Colonic mucosa (tissue), 4 donors: ENCODE data around the gene TRIM63. TPM values are rescaled to one million over a fixed set of nuclear protein-coding genes. Genes with fewer than 3 reads are reported as not detected.

Source experiments
- DNase-seq: peaks from one replicate; pipeline ENCODE4 v3.0.0-alpha.2; 2020
- H3K27ac ChIP-seq: fragments of 200-600 bp; one replicate; pipeline ENCODE4 v1.8.0; 2021
- H3K27me3 ChIP-seq: fragments of 200-600 bp; one replicate; pipeline ENCODE4 v1.8.0; 2021
- H3K36me3 ChIP-seq: fragments of 200-600 bp; one replicate; pipeline ENCODE4 v1.8.0; 2021
- H3K4me1 ChIP-seq: fragments of 200-600 bp; one replicate; pipeline ENCODE4 v1.8.0; 2021; ENCODE audit warnings: mild to moderate bottlenecking
- H3K4me3 ChIP-seq: fragments of 200-600 bp; one replicate; pipeline ENCODE4 v1.8.0; 2021
- H3K9ac ChIP-seq, 2 donors: one replicate each; pipeline ENCODE4 v1.7.0; 2013; ENCODE audit warnings: control low read depth in 2 of 2, low read depth in 2 of 2, low read length in 2 of 2
- H3K9me3 ChIP-seq: fragments of 200-600 bp; one replicate; pipeline ENCODE4 v1.8.0; 2021
- CTCF ChIP-seq: fragments of 200-600 bp; IDR thresholded peaks from one replicate; pipeline ENCODE4 v1.8.0; 2022; ENCODE audit warnings: antibody characterized with exemption, mild to moderate bottlenecking
- intact Hi-C: fragments of 100-400 bp; cut with DNase I; formaldehyde crosslinking; loops from one replicate; pipeline ENCODE4 v1.14.1; 2022
- total RNA-seq, 2 donors: library from RNA; stranded (reverse); fragmentation: NEBNext Ultra II Directional in 1 of 2; extraction: Animal tissue kit (Norgen Biotek cat#: 25700) in 1 of 2; gene quantifications; one replicate each; pipeline ENCODE4 v1.2.1, GENCODE V29; 2021
- donor health status: healthy.
- donor health status: DM: no; HTN: no; CAD: no.
- donor health status: DM: no; HTN: no; CAD: no.

The TRIM63 gene
- total RNA-seq, 2 donors from 2014 or later = 0.15 TPM; not detected in 1

GRCh38 chr1:26012864-26013263, 54.6 kb downstream of the TRIM63 start:
- no peak overlapping the region for H3K9ac ChIP-seq
- H3K27ac ChIP-seq = no peak overlapping the region
- no peaks in the 10 kb centered on the region for H3K36me3 ChIP-seq
- no peak for DNase-seq
- no peaks in the 10 kb centered on the region for H3K27me3 ChIP-seq
- H3K9me3 ChIP-seq = no peaks in the 10 kb centered on the region
- H3K4me3 ChIP-seq = no peak overlapping the region
- H3K4me1 ChIP-seq = no peaks in the 10 kb centered on the region
- no peak for TF ChIP-seq CTCF
- intact Hi-C loops = no loop called here

GRCh38 chr1:26010825-26011224, 56.6 kb downstream of the TRIM63 start:
- no peak for DNase-seq
- no peaks in the 10 kb centered on the region for H3K9me3 ChIP-seq
- no peak for TF ChIP-seq CTCF
- no peaks in the 10 kb centered on the region for H3K4me1 ChIP-seq
- H3K9ac ChIP-seq = no peak overlapping the region
- H3K27ac ChIP-seq = no peak overlapping the region
- no peaks in the 10 kb centered on the region for H3K27me3 ChIP-seq
- H3K36me3 ChIP-seq = no peaks in the 10 kb centered on the region
- H3K4me3 ChIP-seq = no peak overlapping the region
- intact Hi-C loops = no loop called here

- no peak for TF ChIP-seq CTCF
- Histone ChIP-seq H3K9me3 (no peaks in the 10 kb centered on the region), H3K27me3 (no peaks in the 10 kb centered on the region), H3K36me3 (no peaks in the 10 kb centered on the region), H3K9ac (no peak overlapping the region), H3K4me3 (no peak overlapping the region), H3K27ac (no peak overlapping the region), H3K4me1 (no peaks in the 10 kb centered on the region)
- no peak for DNase-seq
- intact Hi-C loops = no loop called here
Observed at GRCh38 chr1:26009796-26010447, 57.5 kb downstream of the TRIM63 start.

GRCh38 chr1:26006710-26007109, 60.7 kb downstream of the TRIM63 start:
- intact Hi-C loops = no loop called here
- no peaks in the 10 kb centered on the region for H3K36me3 ChIP-seq
- DNase-seq = no peak
- H3K4me1 ChIP-seq = no peaks in the 10 kb centered on the region
- no peak overlapping the region for H3K4me3 ChIP-seq
- no peak overlapping the region for H3K9ac ChIP-seq
- no peak for TF ChIP-seq CTCF
- H3K27me3 ChIP-seq = no peaks in the 10 kb centered on the region
- H3K9me3 ChIP-seq = no peaks in the 10 kb centered on the region
- no peak overlapping the region for H3K27ac ChIP-seq

GRCh38 chr1:26005434-26006105, 61.9 kb downstream of the TRIM63 start:
- no peaks in the 10 kb centered on the region for H3K36me3 ChIP-seq
- H3K9me3 ChIP-seq = no peaks in the 10 kb centered on the region
- no peak overlapping the region for H3K9ac ChIP-seq
- H3K4me1 ChIP-seq = no peaks in the 10 kb centered on the region
- no peaks in the 10 kb centered on the region for H3K27me3 ChIP-seq
- H3K27ac ChIP-seq = no peak overlapping the region
- no peak for DNase-seq
- intact Hi-C loops = no loop called here
- H3K4me3 ChIP-seq = no peak overlapping the region
- TF ChIP-seq CTCF = no peak
